NB4 (cell line): Measurements from ENCODE around the gene GRM1.

Experiments used
- CTCF ChIP-seq: IDR thresholded peaks from one replicate; pipeline ENCODE4 v1.5.1; 2012; ENCODE audit warnings: low read depth, low read length
- MAX ChIP-seq: IDR thresholded peaks from 2 replicates; pipeline ENCODE4 v1.6.1; 2011; ENCODE audit warnings: low read depth, low read length
- POLR2A ChIP-seq: IDR thresholded peaks from 2 replicates; pipeline ENCODE4 v1.6.1; 2011; ENCODE audit warnings: mild to moderate bottlenecking; ENCODE audit not compliant: insufficient read length; ENCODE audit errors: extremely low read depth

GRCh38 chr6:146113084-146113623, 84.3 kb downstream of the GRM1 start:
- TF ChIP-seq CTCF = no peak
- TF ChIP-seq POLR2A = no peak
- TF ChIP-seq MAX = no peak
